ENCODE data around the gene CX3CL1.

CX3CL1 gene

GRCh38 chr16:57347858-57348257, 24.4 kb upstream of the CX3CL1 start:
- no peak for TF ChIP-seq CTCF (IDR thresholded peaks at IDR 0.05; ENCODE audit: insufficient read depth, low read depth, low read length, missing control alignments)
- DNase-seq (ENCODE audit: low read depth) = no peak
- no peak overlapping the region for H3K4me3 ChIP-seq (ENCODE audit: low read depth, low read length)

GRCh38 chr16:57348327-57348726, 24.0 kb upstream of the CX3CL1 start:
- no peak for TF ChIP-seq CTCF (IDR thresholded peaks at IDR 0.05; ENCODE audit: insufficient read depth, low read depth, low read length, missing control alignments)
- no peak for DNase-seq (ENCODE audit: low read depth)
- no peak overlapping the region for H3K4me3 ChIP-seq (ENCODE audit: low read depth, low read length)

GRCh38 chr16:57349212-57350031, 22.9 kb upstream of the CX3CL1 start:
- peak; percentile 87 for DNase-seq (ENCODE audit: low read depth)
- peak overlapping the region; percentile 31; the same call in 1 of the 2 replicates for H3K4me3 ChIP-seq (ENCODE audit: low read depth, low read length)
- TF ChIP-seq CTCF (IDR thresholded peaks at IDR 0.05; ENCODE audit: insufficient read depth, low read depth, low read length, missing control alignments) = no peak

GRCh38 chr16:57352636-57353047, 19.6 kb upstream of the CX3CL1 start:
- H3K4me3 ChIP-seq (ENCODE audit: low read depth, low read length) = no peak overlapping the region
- peak; percentile 69 for DNase-seq (ENCODE audit: low read depth)
- TF ChIP-seq CTCF (IDR thresholded peaks at IDR 0.05; ENCODE audit: insufficient read depth, low read depth, low read length, missing control alignments) = no peak

- H3K4me3 ChIP-seq (ENCODE audit: low read depth, low read length) = no peak overlapping the region
- no peak for TF ChIP-seq CTCF (IDR thresholded peaks at IDR 0.05; ENCODE audit: insufficient read depth, low read depth, low read length, missing control alignments)
- no peak for DNase-seq (ENCODE audit: low read depth)
These were observed 18.0 kb upstream of the CX3CL1 start for GRCh38 chr16:57354311-57354710.

- TF ChIP-seq CTCF (IDR thresholded peaks at IDR 0.05; ENCODE audit: insufficient read depth, low read depth, low read length, missing control alignments) = no peak
These were observed 16.3 kb upstream of the CX3CL1 start for GRCh38 chr16:57355898-57356414.

More at GRCh38 chr16:57355898-57356414, 16.3 kb upstream of the CX3CL1 start:
- no peak for DNase-seq (ENCODE audit: low read depth)
- no peak overlapping the region for H3K4me3 ChIP-seq (ENCODE audit: low read depth, low read length)
